Endothelial cell of umbilical vein (primary cell): ENCODE measurements around the gene CSNK1G1. TPM values are rescaled to one million over a fixed set of nuclear protein-coding genes. Genes with fewer than 3 reads are reported as not detected.

Experiments used
- BruUV-seq: library from RNA; stranded (reverse); fragments of 400-500 nt; replicated peaks from 2 replicates; lab custom pipeline; 2021; lab: Mats Ljungman, UMichigan
- CTCF ChIA-PET: fragments of 300-600, 350-600 bp; sonication (Branson Sonifier 250); formaldehyde crosslinking; loops from one replicate; lab custom pipeline; 2021; ENCODE audit warnings: antibody characterized with exemption, inconsistent platforms; lab: Charles Lee
- POLR2A ChIA-PET: fragments of 300-600, 350-600 bp; sonication (Branson Sonifier 250); formaldehyde crosslinking; loops from one replicate; lab custom pipeline; 2021; ENCODE audit warnings: antibody characterized with exemption, inconsistent platforms; lab: Charles Lee
- DNase-seq: peaks from one replicate; pipeline ENCODE4 v3.0.0-alpha.2; 2011; ENCODE audit warnings: low read depth, low spot score
- FAIRE-seq: peaks from 2 replicates; lab custom pipeline; 2011; peaks lifted over from hg19 to GRCh38; lab: Jason Lieb, UNC
- H2AFZ ChIP-seq: 2 replicates; pipeline ENCODE4 v1.6.0; 2012; ENCODE audit warnings: low read depth, low read length, control low read depth, inconsistent platforms
- H3K27ac ChIP-seq: 2 replicates; pipeline ENCODE4 v1.5.1; 2011; ENCODE audit warnings: low read depth, mild to moderate bottlenecking, control low read depth, low read length, moderate library complexity; ENCODE audit not compliant: insufficient read depth
- H3K27me3 ChIP-seq, 2 experiments: 2 replicates each; pipeline versions ENCODE4 v1.6.0 to v1.6.1; 2011; ENCODE audit warnings: low read length in 2 of 2, mixed read lengths in 1 of 2; ENCODE audit not compliant: control insufficient read depth in 2 of 2, insufficient read depth in 2 of 2
- H3K36me3 ChIP-seq, 2 experiments: 2 replicates in 1 of 2; 3 replicates in 1 of 2; pipeline ENCODE4 v1.5.1; 2011; ENCODE audit warnings: low read length in 2 of 2, mild to moderate bottlenecking in 1 of 2, moderate library complexity in 1 of 2; ENCODE audit not compliant: control insufficient read depth in 2 of 2, insufficient read depth in 2 of 2; ENCODE audit errors: extremely low read depth in 1 of 2
- H3K4me1 ChIP-seq: 3 replicates; pipeline ENCODE4 v1.5.1; 2011; ENCODE audit warnings: mild to moderate bottlenecking, low read length; ENCODE audit not compliant: control insufficient read depth, insufficient read depth; ENCODE audit errors: extremely low read depth
- H3K4me2 ChIP-seq: 2 replicates; pipeline ENCODE4 v1.6.1; 2011; ENCODE audit warnings: low read length, control low read depth, mixed read lengths; ENCODE audit not compliant: insufficient read depth
- H3K4me3 ChIP-seq, 3 experiments: fragments of 200-600 bp in 1 of 3; sonication (generic), shearing (Covaris generic) in 1 of 3; replicated peaks in 1 of 3; 2 replicates each; pipeline ENCODE4 v1.5.1; 2011 to 2016; ENCODE audit warnings: control low read depth in 3 of 3, low read length in 3 of 3, mild to moderate bottlenecking in 2 of 3, inconsistent platforms in 1 of 3, low read depth in 1 of 3, moderate library complexity in 1 of 3; ENCODE audit not compliant: insufficient read depth in 1 of 3
- H3K79me2 ChIP-seq: 2 replicates; pipeline ENCODE4 v1.6.0; 2012; ENCODE audit warnings: low read length, inconsistent platforms; ENCODE audit not compliant: control insufficient read depth, insufficient read depth
- H3K9ac ChIP-seq: replicated peaks from 2 replicates; pipeline ENCODE3; 2011; ENCODE audit warnings: low read length, control low read depth; ENCODE audit not compliant: insufficient read depth; ENCODE audit errors: extremely low read depth
- H3K9me1 ChIP-seq: replicated peaks from 3 replicates; pipeline ENCODE4 v1.6.0; 2011; ENCODE audit warnings: mild to moderate bottlenecking, low read length; ENCODE audit not compliant: control insufficient read depth, insufficient read depth; ENCODE audit errors: extremely low read depth
- H3K9me3 ChIP-seq: replicated peaks from 2 replicates; pipeline ENCODE4 v1.5.1; 2012; ENCODE audit warnings: low read length, inconsistent platforms; ENCODE audit not compliant: control insufficient read depth, insufficient read depth
- H4K20me1 ChIP-seq: replicated peaks from 2 replicates; pipeline ENCODE3; 2011; ENCODE audit warnings: mild to moderate bottlenecking, low read length; ENCODE audit not compliant: control insufficient read depth, insufficient read depth; ENCODE audit errors: extremely low read depth
- CTCF ChIP-seq, 2 donors: IDR thresholded peaks; 1 replicate in 1 of 2; 2 replicates in 1 of 2; pipeline ENCODE4 v1.5.1; 2011; ENCODE audit warnings: low read length in 2 of 2, mild to moderate bottlenecking in 2 of 2, moderate library complexity in 2 of 2, control low read depth in 1 of 2, inconsistent platforms in 1 of 2, low read depth in 1 of 2; ENCODE audit not compliant: insufficient read depth in 1 of 2; ENCODE audit errors: extremely low read depth in 1 of 2
- FOS ChIP-seq: IDR thresholded peaks from 2 replicates; pipeline ENCODE4 v1.6.1; 2011; ENCODE audit warnings: mild to moderate bottlenecking, low read length, moderate library complexity, borderline replicate concordance; ENCODE audit not compliant: insufficient read depth
- GATA2 ChIP-seq: IDR thresholded peaks from 2 replicates; pipeline ENCODE4 v1.7.0; 2011; ENCODE audit warnings: low read depth, mild to moderate bottlenecking, moderate library complexity, mixed read lengths, low read length; ENCODE audit not compliant: insufficient read length, insufficient read depth
- JUN ChIP-seq: IDR thresholded peaks from 2 replicates; pipeline ENCODE4 v1.6.1; 2011; ENCODE audit warnings: borderline replicate concordance, low read depth; ENCODE audit not compliant: insufficient read length, insufficient read depth
- POLR2A ChIP-seq: IDR thresholded peaks from 2 replicates; pipeline ENCODE4 v1.6.1; 2012; ENCODE audit warnings: low read depth, mild to moderate bottlenecking, control low read depth, low read length
- POLR2AphosphoS5 ChIP-seq: IDR thresholded peaks from 2 replicates; pipeline ENCODE4 v1.6.1; 2012; ENCODE audit warnings: low read depth, mild to moderate bottlenecking, control low read depth, low read length, moderate library complexity; ENCODE audit not compliant: insufficient read depth
- dilution Hi-C: fragments of 300-500 bp; cut with MboI; formaldehyde crosslinking; loops from one replicate; pipeline ENCODE4 v1.15.0; 2019; ENCODE audit warnings: low sequenced_read_pairs; ENCODE audit not compliant: extremely low pct_ligation_motif_present
- intact Hi-C: fragments of 100-400 bp; cut with micrococcal nuclease; formaldehyde crosslinking; loops from one replicate; pipeline ENCODE4 v1.10.0; 2022
- polyA plus RNA-seq, 4 experiments: library from polyadenylated mRNA; depleted of rRNA in 3 of 4; stranded (reverse) in 3 of 4; unstranded in 1 of 4; fragments of >200 nt; gene quantifications; 2 replicates each; pipeline versions ENCODE4 v1.2.1 to v1.2.3, GENCODE V29; 2011 to 2012; ENCODE audit warnings: missing spikeins in 1 of 4
- total RNA-seq: library from RNA; stranded (reverse); gene quantifications from 2 replicates; pipeline ENCODE4 v1.2.3, GENCODE V29; 2021

CSNK1G1 gene
- total and polyA plus RNA-seq, 2 donors (not counting 3 experiments of a cell fraction or from before 2014, with no cell fraction given): 9.0 to 31.7 TPM

GRCh38 chr15:64305261-64305660 is 50.7 kb downstream of the CSNK1G1 start:
- no peak for TF ChIP-seq FOS
- dilution Hi-C loops: no loop called here
- Histone ChIP-seq H3K79me2 (peaks cover 24% of the 10 kb centered on the region), H3K36me3 (peaks cover 0 to under 1% of the 10 kb centered on the region in 2 experiments), H3K4me1 (no peaks in the 10 kb centered on the region), H3K4me3 (no peak overlapping the region), H3K9ac (no peak overlapping the region), H4K20me1 (no peaks in the 10 kb centered on the region), H3K27me3 (no peaks in the 10 kb centered on the region), H3K9me3 (no peaks in the 10 kb centered on the region), H3K27ac (no peak overlapping the region), H2AFZ (no peak overlapping the region), H3K9me1 (no peaks in the 10 kb centered on the region), H3K4me2 (no peak overlapping the region)
- CTCF ChIA-PET: interaction anchor here (0.6 kb wide), 1 partner anchor 1563 kb away, joined by 3 read pairs; no protein-coding TSS in a partner anchor
- FAIRE-seq (no peak), DNase-seq (no peak)
- intact Hi-C loops: no loop called here
- no TSS peak for BruUV-seq
- POLR2A ChIA-PET: no interaction called here

- Histone ChIP-seq H3K4me2 (no peak overlapping the region), H2AFZ (no peak overlapping the region), H3K4me1 (no peaks in the 10 kb centered on the region), H3K9me3 (no peaks in the 10 kb centered on the region), H4K20me1 (no peaks in the 10 kb centered on the region), H3K9me1 (peaks cover 2% of the 10 kb centered on the region), H3K27ac (no peak overlapping the region), H3K4me3 (no peak overlapping the region), H3K9ac (no peak overlapping the region), H3K27me3 (no peaks in the 10 kb centered on the region), H3K36me3 (no peaks in the 10 kb centered on the region), H3K79me2 (peaks cover 35% of the 10 kb centered on the region)
- dilution Hi-C loops (no loop called here), intact Hi-C loops (no loop called here)
- FAIRE-seq (no peak), DNase-seq (no peak)
- ChIA-PET CTCF (no interaction called here), POLR2A (no interaction called here)
- no TSS peak for BruUV-seq
- no peak for TF ChIP-seq FOS
- no peak for TF ChIP-seq CTCF (IDR thresholded peaks at IDR 0.05; ENCODE audit: extremely low read depth in 1 of 2, insufficient read depth in 1 of 2, low read depth in 1 of 2, low read length in 2 of 2)
- no peak for TF ChIP-seq POLR2A
- no peak for TF ChIP-seq GATA2
- no peak for TF ChIP-seq POLR2AphosphoS5
- no peak for TF ChIP-seq JUN
Measured at GRCh38 chr15:64289550-64289949, 66.4 kb downstream of the CSNK1G1 start.
